HG03108 (cell line): ENCODE measurements around the gene GALNTL6.
"Not testable (repeated sequence)": the region's sequence is repeated elsewhere in the genome, so short reads cannot be mapped to it uniquely, and the experiment has no call there.

Source experiments
- ATAC-seq: cut with Tn5 transposase; IDR thresholded peaks from one replicate; pipeline ENCODE4 v1.9.1; 2021; ENCODE audit warnings: moderate library complexity; ENCODE audit not compliant: unreplicated experiment

GALNTL6 gene

DNA sequence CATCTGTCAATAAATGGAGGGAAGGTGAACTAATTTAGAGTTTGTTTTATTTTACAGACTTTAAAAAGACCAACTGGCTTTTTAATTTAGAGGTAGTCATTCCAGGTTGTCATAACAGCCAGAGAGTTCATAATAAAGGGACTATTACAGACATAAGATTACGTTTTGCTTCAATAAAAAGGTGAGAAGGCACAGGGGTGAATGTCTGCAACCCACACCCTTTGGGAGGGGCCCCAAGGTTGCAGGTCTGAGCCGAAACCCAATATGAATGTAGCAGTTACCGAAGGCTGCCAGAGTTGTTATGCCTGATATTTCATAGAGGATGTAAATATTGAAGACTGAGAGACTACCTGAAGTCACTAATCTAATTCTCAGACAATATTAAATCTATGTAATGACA is 1025.7 kb downstream of the GALNTL6 start:
- no peak for ATAC-seq

GRCh38 chr4:172842779-172843178 is 1029.6 kb downstream of the GALNTL6 start:
- ATAC-seq, result no peak

- ATAC-seq, result no peak
Measured at GRCh38 chr4:172843192-172843591, 1030.0 kb downstream of the GALNTL6 start.

GRCh38 chr4:172844556-172844955 is 1031.4 kb downstream of the GALNTL6 start:
- no peak for ATAC-seq

DNA sequence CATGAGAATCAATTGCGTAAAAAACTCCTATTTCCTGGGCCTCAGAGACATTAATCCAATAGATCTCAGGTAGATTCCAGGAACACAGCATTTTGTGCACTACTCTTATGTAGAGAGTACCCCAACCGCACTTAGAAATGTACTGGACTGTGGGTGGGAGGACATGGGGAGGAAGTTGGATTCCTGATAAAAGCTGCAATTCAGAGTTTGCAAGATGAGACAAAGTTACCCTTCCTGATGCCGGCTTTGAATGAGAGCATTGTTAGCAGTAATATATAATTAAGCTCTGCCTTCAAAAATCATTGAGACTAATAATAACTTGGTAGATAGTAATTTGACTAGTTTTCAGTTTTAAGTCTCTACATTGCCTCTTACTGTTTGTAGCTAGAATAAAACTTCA is 1032.1 kb downstream of the GALNTL6 start:
- no peak for ATAC-seq

- no peak for ATAC-seq
Measured at GRCh38 chr4:172850838-172851237, 1037.6 kb downstream of the GALNTL6 start.

GRCh38 chr4:172851534-172851933 is 1038.3 kb downstream of the GALNTL6 start:
- ATAC-seq, result no peak

DNA sequence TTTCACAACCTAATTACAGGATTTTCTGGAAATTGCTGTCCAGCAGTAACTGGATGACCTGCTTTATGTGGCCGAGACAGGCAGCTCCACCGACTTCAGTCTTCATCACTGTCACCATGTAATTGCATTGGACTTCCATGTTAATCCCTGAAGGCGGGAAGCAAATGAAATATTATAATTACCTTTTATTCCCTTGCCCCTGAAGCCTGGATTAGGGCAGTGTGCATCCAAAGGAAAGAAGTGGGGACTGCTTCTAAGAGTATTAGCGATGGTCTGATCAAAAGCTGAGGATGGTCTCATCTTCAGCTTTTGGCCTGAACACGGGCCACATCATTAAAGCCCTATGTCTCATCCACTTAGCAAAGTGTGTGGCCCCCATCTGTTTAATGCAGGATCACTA is 1043.8 kb downstream of the GALNTL6 start:
- ATAC-seq, result no peak

DNA sequence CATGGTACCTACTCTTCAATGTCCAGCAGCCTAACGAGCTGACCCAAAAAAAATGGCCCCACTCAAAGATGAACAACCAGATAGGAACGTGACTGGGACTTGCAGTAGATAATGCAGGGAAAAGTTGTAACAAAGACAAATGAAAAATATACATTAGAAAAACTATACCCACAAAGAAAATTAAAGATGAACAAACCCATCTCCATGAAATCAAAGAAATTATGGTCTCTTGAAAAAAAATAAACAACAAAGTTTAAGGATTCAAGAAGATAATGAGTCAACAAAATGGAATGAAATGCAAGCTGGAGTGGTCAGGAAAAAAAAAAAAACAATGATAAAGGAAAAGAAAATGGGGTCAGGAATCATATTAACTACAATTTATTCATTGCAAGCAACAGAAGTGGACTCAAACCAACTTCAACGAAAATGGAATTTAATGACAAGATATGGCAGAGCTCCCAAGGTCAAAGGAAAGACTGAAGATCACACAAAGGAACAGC is 1045.6 kb downstream of the GALNTL6 start:
- ATAC-seq, result no peak

DNA sequence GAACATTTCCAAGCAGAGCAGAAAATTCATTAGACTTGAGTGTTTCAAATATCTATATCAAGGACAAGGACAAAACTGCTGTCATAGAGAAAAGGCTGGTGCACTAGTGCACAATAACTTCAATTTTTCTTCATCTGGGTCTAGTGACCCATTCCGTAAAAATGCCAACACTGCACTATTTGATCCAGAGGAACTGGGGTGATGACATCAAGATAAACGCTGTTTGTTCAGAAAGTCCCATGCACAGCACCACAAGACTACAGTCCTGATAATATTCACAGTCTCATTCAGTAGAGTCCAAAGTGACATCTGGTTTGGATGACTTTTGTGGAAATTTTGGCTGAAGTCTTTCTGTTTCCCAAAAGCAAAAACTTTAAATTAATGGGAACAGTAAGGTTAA is 1051.9 kb downstream of the GALNTL6 start:
- ATAC-seq, result no peak

DNA sequence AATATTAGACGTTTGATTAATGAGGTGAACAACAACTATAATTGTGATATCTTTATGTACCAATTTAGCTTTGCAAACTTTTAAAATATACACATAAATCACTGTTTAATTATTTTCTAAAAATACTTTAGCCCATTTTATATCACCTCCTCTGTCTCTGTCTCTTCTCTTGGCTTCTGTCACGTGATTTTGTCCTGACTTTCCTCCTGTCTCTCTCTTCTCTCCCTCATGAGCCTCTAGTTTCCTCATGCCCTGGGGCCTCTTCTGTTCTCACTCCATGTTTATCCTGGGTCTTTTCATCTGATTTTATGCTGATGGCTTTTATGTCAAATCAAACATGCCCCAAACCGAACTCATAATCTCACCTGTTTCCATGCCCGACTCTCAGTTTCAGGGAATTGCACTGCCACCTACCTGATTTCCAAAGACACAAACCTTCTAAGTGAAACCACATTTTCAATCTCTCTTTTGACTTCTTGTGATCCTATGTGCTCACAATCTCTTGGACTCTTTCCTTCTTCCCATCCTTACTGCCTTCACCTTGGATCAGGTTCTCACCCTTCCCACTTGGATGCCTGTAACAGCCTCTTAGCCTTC is 1052.4 kb downstream of the GALNTL6 start:
- ATAC-seq, result no peak

DNA sequence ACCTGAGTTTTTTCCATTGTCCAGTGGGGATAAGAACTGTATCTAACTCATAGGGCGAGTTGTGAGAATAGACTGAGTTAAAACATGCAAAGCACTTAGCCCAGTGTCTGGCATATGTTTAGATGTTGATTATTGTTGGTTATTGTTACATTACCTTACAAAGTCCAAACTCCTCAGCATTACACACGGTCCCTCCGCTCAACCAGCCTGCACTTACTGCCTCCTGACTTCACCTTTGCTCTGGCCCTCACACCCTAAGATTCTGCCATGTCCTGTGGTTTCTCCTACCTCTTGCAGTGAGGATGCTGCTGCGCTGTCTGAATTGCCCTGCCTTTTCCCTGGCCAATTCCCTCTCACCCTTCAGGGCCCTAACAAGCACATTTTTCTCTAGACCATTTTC is 1053.2 kb downstream of the GALNTL6 start:
- ATAC-seq, result no peak

DNA sequence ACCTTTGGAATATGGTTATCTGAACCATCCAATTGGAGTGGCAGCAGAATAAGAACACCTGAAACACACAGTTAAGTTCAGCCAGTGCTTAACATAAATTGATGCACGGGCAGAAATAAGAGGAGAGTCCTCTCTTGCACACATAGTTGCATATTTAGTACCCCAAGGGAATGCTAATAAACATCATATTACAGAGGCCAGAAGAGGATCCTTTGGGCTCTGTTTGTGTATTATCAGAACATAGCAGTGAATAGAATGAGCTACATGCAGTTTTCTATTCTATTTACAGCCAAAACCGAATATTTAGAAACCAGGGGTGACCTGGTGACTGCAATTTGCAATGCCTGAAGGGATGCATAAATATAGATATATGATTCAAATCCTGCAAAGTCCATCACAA is 1054.6 kb downstream of the GALNTL6 start:
- ATAC-seq, result no peak

DNA sequence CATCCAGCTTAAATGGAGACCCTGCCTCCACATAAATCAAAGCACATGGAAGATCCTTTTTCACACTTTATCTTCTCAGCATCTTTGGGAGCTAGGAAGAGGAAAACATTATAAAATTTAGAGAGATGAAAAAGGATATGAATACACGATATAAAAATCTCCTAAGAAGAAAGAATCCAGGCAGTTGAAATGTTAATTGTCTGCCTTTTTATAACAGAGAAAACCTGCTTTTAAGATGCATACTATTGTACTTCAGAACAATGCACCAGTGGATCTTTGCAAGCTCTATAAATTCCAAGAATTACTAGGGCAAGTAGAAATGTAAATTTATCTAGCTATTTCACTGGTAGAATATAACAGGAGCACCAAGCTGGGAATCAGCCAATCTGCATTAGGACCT is 1055.1 kb downstream of the GALNTL6 start:
- ATAC-seq, result no peak

GRCh38 chr4:172869621-172870268 is 1056.5 kb downstream of the GALNTL6 start:
- ATAC-seq, result no peak

GRCh38 chr4:172871381-172871780 is 1058.2 kb downstream of the GALNTL6 start:
- ATAC-seq, result no peak

DNA sequence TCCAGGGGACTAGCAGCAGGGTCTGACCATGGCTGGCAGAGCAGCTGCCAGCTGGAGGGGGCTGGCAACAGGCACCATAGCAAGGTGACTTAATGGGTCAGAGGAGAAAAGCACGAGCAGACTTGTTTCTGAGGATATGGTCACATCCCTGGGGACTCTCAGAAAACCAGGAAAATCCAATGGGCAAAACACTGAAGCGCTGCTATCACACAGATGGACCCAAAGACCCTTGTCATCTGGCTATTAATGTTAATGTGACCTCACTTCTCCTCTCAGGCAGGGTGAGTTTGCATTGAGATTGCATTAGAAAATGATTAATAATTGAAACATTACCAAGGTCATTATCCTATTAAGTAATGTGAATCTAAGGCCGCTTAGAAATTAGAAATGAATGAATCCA is 1061.7 kb downstream of the GALNTL6 start:
- ATAC-seq, result no peak

DNA sequence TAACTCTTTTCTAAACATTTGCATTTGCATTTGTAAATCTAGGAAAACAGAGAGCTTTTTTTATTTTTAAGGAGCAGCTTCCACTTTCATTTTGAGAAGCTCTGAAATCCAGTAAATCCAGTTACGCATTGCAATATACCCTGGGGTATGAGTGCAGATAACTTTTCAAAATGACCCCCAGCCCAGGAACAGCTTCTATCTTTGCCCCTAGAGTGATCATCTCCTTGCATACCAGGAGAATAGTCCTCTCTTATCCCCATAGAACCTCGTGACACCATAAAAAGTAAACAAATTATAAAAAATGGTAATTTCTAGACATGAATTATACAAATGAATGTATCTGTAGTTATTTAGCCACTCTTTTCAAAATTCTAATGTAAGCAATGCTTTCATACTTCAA is 1063.2 kb downstream of the GALNTL6 start:
- ATAC-seq, result no peak

DNA sequence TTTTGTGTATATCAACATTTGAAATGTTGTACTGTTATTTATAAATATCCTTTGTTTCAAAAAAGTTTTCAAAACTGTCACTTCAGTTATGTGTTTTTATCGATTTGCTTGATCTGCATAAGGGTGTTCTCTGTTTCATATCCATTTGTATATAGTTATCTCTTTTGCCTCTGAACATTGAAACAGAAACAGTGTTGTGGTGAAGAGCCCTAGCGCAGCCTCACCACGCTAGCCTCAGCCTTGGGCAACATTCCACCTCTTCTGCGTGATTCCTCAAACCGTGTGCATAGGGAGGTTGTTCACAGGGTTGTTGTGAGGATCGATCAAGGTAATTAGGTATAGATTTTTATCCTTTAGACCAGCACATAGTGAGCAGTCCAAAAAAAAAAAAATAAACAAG is 1068.4 kb downstream of the GALNTL6 start:
- ATAC-seq, result no peak

DNA sequence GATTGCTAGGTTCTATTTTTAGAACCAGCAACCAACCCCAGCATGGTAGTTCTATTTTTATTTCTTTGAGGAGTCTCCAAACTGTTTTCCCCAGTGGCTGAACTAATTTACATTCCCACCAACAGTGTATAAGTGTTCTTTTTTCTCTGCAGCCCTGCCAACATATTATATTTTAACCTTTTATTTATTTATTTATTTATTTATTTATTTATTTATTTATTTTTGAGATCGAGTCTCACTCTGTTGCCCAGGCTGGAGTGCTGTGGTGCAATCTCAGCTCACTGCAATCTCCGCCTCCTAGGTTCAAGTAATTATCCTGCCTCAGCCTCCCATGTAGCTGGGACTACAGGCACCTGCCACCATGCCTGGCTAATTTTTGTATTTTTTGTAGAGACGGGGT is 1074.2 kb downstream of the GALNTL6 start:
- ATAC-seq, result not testable (repeated sequence)

DNA sequence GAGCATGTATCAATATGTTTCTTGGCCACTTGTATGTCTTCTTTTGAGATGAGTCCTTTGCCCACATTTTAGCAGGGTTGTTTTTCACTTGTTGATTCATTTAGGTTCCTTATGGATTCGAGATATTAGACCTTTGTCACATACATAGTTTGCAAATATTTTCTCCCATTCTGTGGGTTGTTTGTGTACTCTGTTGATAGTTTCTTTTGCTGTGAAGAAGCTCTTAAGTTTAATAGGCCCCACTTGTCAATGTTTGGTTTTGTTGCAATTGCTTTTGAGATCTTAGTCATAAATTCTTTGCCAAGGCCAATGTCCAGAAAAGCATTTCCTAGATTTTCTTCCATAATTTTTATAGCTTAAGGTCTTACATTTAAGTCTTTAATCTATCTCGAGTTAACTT is 1074.8 kb downstream of the GALNTL6 start:
- ATAC-seq, result no peak

DNA sequence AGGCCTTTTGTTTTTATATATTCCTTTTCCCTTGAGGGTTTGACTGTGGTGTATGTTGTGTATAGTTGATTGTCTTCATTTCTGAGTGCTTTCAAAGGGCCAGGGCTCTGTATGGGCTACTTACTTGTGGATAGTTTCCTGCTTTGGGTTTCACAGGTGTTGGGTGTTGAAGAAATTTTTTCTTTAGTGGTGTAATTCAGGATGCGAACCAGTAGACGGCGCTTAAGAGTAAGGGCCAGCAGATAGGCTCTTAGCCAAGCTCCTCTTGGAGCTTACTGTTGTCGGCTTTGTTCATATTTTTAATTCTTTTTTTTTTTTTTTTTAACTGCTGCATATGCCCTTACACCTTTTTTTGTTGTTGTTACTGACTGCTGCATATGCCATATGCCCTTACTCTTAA is 1079.1 kb downstream of the GALNTL6 start:
- ATAC-seq, result no peak

- ATAC-seq, result no peak
Measured at GRCh38 chr4:172895699-172896098, 1082.5 kb downstream of the GALNTL6 start.
